ENCODE results near the gene CNGA2.

CNGA2 gene

DNA sequence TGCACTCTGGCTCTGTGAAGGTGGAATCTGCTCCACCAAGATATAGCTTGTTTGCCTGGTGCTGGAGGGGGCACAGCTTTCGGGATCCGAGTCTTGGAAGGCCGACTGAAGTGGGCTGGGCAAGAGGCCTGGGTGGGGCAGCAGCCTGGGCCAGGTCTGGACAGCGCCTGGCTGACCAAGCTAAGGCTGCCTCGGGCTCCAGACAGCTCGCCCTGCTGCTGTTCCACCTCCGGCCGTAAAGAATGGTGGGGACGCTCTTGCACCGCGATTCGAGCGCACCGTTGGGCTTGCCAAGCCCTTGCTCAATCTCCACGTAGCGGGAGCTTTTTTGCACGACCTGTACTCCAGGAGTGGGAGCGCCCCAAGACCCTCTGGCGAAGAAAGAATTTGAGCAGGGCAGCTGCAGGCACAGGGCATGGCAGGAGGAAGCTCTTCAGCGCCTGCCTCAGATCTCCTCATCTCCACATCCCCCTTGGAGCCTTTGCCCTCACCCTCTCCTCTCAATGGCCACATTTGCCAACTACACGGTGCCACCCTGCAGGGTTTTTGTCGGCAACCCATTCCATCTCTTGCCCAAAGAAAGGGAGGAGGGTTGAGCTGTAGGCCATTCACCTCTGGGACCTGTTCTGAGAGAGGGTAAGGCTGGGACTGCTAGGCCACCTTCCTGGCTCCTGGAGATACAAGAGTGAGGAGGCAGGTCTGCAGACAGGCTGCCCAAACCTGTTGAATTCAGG, 18.9 kb downstream of the CNGA2 start:
- DNase-seq, result no peak

DNA sequence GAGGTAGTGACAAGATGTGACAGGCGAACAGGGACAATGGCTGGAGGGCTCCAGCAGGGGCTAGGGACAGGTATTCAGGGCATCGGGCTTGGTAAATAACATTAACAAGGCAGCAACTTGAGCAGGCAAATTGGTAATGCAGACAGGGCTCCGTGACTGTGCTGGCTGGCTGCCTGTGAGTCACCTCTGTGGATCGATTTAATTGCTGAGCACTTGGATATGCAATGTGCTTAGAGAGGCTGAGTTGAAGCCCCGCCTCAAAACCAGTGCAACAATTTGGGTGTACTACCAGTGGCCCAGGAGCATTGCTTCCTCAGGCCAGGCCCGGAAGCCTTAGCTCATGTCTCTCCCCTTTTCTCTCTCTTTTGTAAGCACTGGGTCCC, 19.5 kb downstream of the CNGA2 start:
- DNase-seq, result no peak

DNA sequence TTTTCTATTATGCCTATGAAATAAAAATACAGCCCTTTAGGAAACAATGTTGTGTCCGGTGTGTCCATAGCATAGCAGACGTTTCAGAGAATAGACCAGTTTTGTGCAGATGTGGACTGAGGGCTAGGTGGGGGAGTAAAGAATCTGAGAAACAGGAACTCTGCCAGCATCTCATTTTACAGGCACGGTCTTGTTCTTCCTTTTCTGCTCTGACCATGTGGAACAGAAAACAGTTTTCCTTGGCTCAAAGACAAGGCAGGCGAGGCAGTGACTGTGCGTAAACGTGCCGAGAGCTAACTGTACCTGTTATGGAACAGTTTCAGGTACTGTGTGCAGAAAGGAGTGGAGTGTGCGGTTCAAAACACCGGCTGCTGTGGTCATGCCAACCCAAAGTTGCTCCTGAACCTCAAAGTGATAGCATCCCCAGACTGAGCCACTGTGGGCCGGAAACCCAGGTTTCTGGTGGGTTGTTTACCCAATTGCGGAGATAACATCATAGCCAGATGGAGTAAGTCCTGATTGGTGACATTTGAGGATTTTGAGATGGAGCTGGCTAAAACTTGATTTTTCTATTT, 20.2 kb downstream of the CNGA2 start:
- no peak for DNase-seq

DNA sequence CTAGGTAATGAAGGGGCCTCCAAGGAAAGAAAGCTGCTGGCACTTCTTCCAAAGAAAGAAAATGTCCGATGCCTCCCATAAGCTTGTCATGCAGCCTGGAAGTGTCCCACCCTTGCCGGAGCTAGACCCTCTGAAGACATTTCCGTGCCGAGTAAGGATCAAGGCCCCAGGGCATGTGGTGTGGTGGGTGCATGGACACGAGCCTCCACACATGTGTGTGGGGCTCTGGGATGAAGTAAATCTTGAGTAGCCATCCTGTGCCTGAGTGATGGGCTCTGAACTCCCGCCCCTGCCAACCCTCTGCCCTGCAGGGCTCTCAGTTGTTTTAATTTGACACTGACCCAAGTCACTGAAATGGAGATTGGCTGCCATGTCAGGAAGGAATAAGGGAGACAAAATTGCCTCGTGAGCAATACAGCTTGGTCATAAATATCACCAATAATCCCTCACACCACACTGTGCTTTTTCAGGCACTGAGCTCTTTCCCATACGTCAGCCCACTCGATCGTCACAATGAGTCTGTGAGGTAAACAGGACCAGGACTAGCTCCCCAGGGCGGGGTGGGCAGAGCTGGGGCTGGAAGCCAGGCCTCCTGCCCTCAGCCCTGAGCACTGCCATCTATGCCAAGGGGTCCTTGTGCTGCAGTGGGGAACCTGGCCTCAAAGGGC, 24.6 kb downstream of the CNGA2 start:
- DNase-seq, result no peak

DNA sequence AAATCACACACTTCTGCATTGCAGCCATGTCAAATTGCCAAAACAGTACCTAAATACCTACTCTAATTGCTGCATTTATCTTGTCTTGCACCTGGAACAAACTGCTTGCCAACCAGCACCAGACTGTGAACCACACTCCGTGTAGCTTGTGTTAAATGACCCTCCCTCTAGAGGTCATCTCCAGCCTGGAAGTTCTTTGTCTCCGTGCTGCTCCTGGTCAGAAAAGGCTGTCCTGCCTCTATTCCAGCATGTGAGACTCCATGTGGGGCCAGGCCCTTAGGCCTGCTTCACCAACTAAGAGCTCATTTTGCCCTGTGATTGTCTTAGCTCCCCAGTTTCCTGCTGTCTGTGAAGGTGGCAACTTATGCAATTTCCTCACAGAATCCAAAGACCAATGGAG, 28.3 kb downstream of the CNGA2 start:
- no peak for DNase-seq

DNA sequence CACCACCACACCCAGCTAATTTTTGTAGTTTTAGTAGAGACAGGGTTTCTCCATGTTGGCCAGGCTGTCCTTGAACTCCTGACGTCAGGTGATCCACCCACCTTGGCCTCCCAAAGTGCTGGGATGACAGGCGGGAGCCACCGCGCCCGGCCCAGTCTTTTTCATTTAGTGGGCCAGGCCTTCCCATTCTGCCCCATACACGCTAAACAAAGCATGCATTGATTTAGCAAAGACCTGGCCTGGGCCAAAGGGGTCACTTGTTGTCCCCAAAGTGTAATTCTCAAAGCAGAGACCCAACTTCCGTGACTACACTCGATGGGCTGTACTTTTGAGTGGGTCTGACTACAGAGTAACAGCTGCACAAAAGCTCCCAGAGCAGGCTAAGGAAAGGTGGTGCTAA, 29.2 kb downstream of the CNGA2 start:
- DNase-seq, result no peak

DNA sequence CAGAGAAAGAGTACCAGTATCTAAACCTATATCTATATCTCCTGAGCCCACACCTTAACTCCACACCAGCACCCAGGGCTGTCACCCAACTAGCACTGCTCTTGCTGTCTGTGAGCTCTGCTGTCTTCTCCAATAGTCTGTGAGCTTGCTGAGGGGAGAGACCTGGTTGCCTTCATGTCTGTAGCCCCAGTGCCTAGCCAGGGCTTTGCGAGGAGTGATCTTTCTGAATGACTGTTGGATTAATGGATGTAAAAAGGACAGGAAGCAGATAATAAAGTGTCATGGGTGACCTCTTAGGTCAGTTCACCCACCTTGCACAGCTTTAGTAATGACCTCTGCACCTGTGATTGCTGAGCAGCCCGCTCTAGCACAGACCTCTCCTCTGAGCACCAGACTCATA, 30.5 kb downstream of the CNGA2 start:
- DNase-seq, result no peak

DNA sequence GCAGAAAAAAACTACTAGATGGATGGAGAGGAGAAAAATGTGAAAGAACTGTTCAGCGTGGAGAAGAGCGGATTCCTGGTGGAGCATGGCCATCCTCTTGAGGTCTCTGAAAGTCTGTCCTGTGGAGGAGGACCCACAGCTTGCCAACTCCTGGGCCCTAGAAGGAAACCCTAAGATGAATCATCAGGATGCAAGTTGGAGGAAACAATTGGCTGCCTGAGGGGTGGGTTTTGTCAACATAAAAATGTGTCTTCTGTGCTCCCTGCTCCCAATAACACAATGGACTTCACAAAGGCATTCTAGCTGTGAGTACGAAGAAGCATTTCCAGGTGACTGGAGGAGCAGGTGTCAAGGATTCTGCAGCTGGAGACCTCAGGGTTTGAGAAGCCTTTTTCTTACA, 37.2 kb downstream of the CNGA2 start:
- no peak for DNase-seq

DNA sequence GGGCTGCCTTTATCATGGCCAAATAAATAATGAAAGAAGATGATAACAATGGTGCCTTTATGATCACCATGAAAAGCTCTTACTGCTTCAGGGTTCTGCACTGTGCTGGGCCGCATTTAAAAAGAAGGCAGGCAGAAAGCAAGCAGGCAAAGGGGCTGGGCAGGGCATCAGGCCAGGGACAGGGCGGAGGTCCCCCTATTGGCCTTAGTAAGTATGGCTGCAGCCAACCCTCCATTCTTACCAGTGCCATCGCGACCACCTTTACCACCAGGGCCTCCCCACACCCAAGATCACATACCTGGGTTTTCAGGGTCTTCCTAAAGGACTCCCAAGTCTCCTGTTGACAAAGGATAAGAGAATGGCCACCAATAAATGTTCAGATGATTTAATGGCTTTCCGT, 38.9 kb downstream of the CNGA2 start:
- DNase-seq, result no peak

DNA sequence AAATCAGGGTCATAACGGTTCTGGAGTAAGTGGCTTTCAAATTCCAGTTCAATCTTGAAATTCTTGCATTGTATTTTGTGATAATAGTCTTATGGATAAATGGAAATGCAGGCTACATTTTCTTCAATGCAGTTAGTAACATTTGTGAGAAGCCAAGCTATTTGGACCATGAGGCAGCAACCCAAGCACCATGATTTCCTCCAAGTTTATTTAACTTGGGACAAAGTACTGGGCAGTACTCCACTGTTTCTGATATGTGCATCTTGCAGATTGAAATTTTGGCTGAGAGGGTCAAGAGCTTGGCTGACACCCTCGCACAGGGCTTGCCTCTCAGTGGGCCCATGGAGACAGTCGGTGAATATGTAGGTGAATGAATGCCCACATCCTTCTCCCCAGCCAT, 39.9 kb downstream of the CNGA2 start:
- no peak for DNase-seq

DNA sequence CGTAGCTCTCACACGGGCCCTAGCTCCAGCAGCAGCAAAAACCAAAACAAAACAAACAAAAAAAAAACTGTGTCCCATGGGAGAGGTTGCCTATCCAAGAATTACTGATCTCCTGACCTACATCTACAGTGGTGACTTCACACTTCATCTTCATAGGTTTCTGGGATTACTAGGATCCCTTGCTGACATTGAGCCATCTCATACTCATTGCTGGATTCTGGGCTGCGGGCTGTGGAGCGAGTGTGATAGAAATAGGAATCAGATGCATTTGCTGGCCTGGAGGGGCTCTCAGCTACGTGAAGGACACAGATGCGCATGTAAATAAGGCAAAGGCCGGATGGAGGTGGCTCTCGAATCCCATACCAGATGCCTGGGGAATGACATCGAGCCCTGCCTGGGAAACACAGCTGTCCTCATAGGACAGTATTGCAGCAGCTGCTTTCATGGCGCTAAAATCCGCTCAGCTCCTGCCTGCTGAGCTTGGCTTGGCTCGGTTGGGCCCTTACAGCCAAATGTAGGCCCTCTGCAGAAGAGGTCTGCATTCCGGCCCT, 41.7 kb downstream of the CNGA2 start:
- DNase-seq, result no peak

DNA sequence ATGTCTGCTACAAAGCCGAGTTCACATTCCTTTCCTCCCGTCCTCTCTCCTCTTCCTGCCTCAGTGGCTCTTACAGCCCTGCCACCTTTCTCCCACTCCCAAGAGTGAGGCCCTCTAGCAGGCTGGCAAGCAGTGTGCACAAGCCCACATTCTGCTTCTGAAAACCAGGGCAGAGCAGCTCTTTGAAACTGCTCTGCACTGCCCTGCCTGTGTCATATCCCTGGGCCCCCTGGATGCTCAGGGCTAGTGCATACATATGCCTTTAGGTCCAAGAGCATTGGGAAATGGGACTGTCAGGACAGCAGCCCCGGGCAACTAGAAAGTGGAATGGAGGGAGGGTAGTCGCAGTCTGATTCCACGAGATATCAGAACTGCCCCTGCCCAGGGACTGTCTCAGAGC, 42.4 kb downstream of the CNGA2 start:
- DNase-seq, result no peak

DNA sequence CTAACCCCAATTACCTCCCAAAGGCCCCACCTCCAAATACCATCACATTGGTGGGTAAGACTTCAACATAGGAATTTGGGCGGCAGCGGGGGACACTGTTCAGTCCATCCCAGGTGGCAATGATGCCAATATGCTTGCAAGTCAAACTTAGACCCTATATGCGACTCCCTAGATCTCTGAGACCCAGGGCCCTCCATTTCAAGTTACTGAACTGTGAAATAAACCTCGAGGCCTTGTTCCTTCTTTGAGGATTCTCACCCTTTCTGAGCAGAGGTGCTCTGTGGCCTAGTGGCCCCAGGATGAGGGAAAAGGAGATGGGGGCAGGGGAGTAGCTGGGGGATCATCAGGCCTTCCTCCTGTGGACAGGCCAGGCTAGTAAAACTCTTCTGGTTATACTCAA, 44.7 kb downstream of the CNGA2 start:
- no peak for DNase-seq

DNA sequence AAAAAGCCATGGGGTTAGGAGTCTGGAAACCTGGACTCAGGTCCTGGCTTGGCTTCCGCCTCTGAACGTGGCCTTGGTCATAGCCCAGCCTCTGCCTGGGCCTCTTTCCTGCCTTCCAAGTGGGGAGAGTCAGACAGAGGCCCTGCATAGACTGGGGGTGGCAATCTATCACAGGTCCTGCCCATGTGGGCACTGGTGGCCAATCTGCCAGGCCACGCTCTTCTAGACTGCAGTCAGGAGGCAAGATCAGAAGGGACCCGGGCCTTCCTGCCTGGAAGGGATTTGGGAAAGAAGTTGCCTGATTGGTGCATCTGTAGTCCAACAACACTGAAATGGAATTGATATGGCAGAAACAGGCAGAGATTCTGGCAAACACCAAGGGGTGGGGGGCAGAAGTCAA, 46.1 kb downstream of the CNGA2 start:
- no peak for DNase-seq

DNA sequence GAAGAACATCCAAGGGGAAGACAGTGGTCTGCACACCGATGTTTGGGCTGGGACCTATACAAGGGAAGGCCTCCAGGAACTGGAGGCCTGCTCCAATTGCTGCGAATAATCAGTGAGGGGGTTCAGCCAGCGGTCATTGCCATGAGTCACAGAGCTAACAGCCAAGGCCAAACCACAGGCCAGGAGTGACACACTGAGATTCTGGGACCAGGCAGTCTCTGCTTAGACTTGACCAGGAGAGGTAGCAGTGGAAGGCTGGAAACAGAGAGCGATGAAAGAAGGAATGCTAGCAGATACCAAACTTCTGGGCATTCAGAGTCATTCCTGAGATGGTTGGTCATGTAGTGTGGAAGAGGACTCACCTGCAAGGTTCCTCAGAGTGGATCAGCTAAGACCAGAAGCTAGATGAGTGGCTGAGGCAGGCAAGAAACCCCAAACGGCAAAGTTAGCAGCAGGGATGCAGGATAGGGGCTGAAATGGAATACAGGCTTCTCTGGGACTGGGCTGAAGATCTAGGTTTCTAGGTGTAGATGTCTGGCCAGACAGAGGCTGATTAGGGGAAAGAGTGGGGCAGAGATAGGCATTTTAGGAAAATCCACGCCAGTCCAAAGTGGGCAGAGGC, 54.7 kb downstream of the CNGA2 start:
- DNase-seq, result no peak

DNA sequence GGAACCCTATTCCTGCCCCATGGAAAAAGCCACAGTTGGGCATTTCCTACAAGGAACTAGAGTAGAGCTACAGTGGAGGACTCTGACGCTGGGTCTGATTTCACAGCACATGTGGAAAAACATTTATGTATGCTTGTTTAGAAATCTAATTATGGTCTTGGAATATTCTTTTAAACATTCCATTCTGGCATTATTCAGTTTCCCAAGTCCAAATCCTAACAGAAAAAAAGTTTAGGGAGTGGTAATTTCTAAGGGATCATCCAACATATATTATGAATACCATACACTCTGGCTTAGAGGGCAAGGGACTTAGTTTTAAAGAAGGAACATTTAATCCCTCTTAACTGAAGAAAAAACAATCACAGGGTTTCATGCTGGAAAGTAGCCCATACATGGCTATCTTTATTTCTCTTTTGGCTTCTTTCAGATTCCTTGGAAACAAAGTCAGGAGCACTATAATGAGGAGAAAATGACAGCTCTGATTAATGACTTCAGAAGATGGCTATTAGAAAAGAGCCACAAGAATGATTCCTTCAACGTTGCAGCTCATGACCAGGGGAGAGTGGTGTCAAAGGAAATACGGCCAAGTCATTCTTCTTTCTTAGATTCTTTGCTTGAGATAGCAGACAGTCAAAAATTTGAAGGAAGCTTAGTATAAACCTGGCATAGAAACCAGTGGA, 56.1 kb downstream of the CNGA2 start:
- DNase-seq, result no peak

DNA sequence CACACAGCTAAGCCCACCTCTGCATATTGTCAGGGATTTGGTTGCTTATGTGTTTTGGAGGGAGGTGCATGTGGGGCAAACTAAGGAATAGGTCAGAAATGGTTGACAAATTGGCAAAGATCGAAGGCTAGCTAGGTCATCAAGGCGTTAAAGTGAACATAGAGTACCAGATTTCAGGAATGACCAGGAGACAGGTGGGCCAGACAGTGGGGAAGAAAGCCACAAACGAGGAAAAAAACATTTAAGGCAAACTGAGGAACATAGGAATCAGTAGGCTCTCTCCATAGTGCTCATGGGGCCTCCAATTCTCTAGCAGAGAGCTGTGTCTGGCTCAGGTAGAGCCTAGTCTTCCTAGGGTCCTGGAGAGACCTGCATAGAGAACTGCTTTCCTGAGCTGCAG, 57.4 kb downstream of the CNGA2 start:
- no peak for DNase-seq

DNA sequence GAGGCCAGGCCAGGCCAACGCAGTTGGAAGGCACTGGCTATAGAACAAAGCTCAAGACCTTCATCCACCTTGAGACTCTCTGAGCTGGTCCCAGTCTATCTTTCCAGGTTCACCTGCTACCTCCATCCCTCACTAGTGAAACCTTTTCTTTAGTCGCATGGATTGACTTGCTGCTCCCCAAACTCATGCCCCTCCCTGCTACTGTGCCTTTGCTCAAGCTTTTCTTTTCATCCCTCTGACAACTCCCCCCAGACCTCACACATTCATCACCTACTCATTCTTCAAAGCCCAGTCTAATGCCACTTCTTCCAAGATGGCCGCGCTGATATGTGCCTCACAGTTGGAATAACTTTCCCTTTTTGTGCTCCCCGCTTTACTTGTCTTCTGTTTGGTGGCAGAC, 58.0 kb downstream of the CNGA2 start:
- no peak for DNase-seq

DNA sequence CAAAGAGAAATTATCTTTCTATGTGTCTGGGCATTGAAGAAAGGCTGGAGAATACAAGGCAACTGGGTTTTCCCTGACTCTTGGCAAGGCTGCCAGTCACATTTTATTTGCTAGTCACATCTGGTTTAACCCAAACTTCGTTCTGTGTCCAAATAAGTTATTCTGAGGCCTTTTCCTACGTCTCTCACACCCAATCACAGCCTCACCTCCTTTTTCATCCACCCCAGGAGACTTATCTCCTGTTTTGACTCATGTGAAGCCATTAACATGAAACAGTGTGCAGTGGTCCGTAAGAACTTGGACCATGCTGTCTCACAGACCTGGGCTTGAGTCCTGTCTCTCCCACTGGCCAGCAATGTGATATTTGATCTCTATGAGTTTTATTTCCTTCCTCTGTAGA, 59.3 kb downstream of the CNGA2 start:
- DNase-seq, result no peak

Measured in CD4-positive, alpha-beta T cell treated with Interferon gamma for 1 hour (primary cell).